ENCODE measurements around the gene CDHR2. TPM values are rescaled to one million over a fixed set of nuclear protein-coding genes. Genes with fewer than 3 reads are reported as not detected.

Gene CDHR2
- total RNA-seq, 4 donors from 2014 or later, result 0.10 to 0.23 TPM; not detected in 2

DNA sequence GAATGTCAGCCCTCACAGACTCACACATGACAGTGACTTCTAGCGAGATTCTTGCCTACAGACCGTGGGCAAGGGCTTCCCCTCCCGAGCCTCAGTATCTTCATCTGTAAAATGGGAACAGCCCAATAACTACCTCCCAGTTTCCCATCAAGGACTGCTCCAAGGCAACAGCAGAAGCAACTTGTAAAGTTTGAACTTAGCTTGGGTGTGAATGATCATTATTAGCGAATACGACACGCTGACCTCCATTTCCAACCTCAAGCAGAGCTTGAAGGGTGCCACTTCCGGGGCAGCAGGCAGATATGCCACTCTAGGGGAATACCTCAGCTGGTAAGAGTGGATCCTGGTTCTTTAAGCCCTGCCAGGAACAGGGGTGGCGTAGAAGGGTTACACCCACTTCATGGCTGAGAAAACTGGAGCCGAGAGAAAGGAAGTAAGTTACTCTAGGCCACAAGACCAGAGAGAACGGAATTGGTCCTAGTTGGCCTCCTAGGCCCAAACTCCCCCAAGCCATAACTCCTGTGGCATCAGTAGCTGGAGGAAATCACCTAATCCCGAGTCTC lies 14.0 kb upstream of the CDHR2 start:
- WGBS, result 31% methylated on average over 11 of the region's 11 CpGs
- no peak for DNase-seq (ENCODE audit: low spot score in 2 of 2)
- H3K4me1 ChIP-seq, result peaks cover 68% of the 10 kb centered on the region
- H3K4me3 ChIP-seq, result peak overlapping the region; percentile 76
- peaks cover 21% of the 10 kb centered on the region for H3K36me3 ChIP-seq
- H3K27me3 ChIP-seq, result no peaks in the 10 kb centered on the region
- H3K9me3 ChIP-seq, result no peaks in the 10 kb centered on the region
- peak overlapping the region; percentile 95 for H3K27ac ChIP-seq
- TF ChIP-seq POLR2A (IDR thresholded peaks at IDR 0.05) (no peak), EP300 (IDR thresholded peaks at IDR 0.05) (no peak), POLR2AphosphoS5 (IDR thresholded peaks at IDR 0.05) (no peak)
- TF ChIP-seq, protein P1, sequence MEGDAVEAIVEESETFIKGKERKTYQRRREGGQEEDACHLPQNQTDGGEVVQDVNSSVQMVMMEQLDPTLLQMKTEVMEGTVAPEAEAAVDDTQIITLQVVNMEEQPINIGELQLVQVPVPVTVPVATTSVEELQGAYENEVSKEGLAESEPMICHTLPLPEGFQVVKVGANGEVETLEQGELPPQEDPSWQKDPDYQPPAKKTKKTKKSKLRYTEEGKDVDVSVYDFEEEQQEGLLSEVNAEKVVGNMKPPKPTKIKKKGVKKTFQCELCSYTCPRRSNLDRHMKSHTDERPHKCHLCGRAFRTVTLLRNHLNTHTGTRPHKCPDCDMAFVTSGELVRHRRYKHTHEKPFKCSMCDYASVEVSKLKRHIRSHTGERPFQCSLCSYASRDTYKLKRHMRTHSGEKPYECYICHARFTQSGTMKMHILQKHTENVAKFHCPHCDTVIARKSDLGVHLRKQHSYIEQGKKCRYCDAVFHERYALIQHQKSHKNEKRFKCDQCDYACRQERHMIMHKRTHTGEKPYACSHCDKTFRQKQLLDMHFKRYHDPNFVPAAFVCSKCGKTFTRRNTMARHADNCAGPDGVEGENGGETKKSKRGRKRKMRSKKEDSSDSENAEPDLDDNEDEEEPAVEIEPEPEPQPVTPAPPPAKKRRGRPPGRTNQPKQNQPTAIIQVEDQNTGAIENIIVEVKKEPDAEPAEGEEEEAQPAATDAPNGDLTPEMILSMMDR (IDR thresholded peaks at IDR 0.05), result no peak

DNA sequence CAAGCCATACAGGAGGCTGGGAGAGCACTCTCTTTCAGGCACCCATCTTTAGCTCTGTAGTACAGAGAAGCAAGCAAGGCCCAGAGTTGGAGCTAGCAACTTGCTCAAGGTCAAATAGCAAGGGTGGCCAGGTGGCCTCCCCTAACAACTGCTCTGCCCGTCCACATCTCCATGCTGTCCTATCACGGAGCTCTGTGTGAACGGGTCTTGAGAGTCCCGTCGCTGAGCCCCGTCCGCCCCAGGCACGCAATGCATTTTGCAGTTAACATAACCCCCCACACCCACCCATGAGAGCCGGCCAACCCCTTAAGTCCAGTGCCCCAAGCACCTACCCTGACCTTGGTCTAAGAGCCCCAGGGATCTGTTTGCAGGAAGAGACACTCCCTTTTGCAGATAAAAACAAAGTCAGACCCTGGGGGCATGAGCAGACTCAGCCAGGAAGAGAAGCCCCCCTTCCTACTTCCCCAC lies 13.4 kb upstream of the CDHR2 start:
- no peak for DNase-seq (ENCODE audit: low spot score in 2 of 2)

DNA sequence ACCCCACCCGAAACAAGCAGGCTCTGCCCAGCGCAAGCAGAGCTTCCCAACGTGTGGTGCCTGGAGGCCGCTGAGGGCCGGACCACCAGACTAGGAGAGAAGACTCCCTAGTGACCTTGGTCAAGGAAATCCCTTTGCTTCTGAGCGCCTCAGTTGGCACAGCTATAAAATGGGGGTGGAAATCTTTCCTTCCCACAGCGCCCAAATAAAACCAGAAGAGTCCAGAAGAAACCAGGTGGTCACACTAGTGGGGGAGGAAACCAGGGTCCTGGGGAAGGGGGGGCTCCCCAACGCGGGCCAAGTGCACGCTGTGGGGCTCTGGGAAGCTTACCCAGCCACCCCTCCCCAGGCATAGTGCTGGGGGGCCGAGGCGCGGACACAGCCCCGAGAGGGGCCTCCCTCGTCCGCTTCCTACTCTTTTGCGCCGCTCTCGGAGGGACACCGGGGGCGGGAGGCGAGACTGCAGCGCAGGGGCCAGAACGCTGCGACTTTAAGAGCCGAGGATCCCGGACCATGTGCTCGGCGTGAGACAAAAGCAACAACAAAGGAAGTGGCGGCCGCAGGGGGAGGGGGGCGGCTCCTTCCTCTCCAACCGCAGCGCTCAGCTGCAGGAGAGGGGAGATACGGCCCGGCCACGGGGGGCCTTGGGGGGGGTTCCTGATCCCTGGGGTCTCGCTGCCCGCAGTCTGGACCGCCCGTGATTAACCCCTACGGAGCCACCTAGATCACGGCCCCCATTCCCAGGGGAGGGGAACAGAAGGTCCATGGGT lies 12.8 kb upstream of the CDHR2 start:
- H3K27ac ChIP-seq, result peak overlapping the region; percentile 95
- DNase-seq (ENCODE audit: low spot score in 2 of 2), result peak; percentile 93 to 94
- peak overlapping the region; percentile 76 for H3K4me3 ChIP-seq
- WGBS, result 2% methylated on average over 11 of the region's 43 CpGs
- no peak for TF ChIP-seq POLR2A (IDR thresholded peaks at IDR 0.05)
- TF ChIP-seq POLR2AphosphoS5 (IDR thresholded peaks at IDR 0.05), result peak in 1 of 3 donors; percentile 37
- TF ChIP-seq, protein P1 (IDR thresholded peaks at IDR 0.05), result no peak
- TF ChIP-seq EP300 (IDR thresholded peaks at IDR 0.05), result no peak
- peaks cover 9% of the 10 kb centered on the region for H3K36me3 ChIP-seq
- no peaks in the 10 kb centered on the region for H3K27me3 ChIP-seq
- H3K9me3 ChIP-seq, result no peaks in the 10 kb centered on the region
- H3K4me1 ChIP-seq, result peaks cover 71% of the 10 kb centered on the region

More for the DNA sequence above, 13.4 kb upstream of the CDHR2 start:
- no peaks in the 10 kb centered on the region for H3K9me3 ChIP-seq
- H3K4me1 ChIP-seq, result peaks cover 70% of the 10 kb centered on the region
- H3K27me3 ChIP-seq, result no peaks in the 10 kb centered on the region
- TF ChIP-seq, protein P1 (IDR thresholded peaks at IDR 0.05), result no peak
- no peak for TF ChIP-seq EP300 (IDR thresholded peaks at IDR 0.05)
- TF ChIP-seq POLR2A (IDR thresholded peaks at IDR 0.05), result no peak
- TF ChIP-seq POLR2AphosphoS5 (IDR thresholded peaks at IDR 0.05), result no peak
- H3K4me3 ChIP-seq, result peak overlapping the region; percentile 76
- H3K27ac ChIP-seq, result peak overlapping the region; percentile 95
- H3K36me3 ChIP-seq, result peaks cover 15% of the 10 kb centered on the region
- no CpG with 5 or more reads among the region's 9 CpGs for WGBS

DNA sequence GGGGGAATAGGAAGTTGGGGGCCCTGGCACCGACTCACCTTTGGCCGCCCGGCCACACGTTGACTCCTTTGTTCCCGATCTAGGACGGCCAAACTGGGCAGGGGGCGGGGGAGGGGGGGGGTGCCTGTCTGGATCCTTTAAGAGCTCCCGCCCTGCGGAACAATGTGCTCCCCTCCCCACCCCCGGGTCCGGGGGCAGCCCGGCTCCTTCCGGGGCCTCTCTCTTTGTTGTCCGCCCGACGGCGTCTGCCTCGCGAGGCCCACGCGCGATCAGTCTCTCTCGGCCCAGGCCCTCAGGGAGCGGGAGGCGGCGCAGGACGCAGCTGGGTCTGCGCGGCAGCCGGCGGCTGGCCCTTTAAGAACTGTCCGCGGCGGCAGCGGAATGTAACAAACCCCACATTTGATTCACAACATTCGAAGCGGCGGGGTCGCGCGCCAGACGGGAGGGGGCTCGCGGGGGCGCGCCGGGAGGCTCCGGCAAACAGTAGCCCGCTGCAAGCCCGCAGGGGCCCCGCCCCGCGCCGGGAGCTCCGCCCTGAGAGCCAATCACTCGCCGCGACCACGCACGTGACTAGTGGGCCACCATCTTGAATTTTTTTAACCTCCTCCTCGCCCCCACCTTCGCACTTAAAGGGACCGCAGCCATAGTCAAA lies 12.1 kb upstream of the CDHR2 start, which contains the start of gene RNF44:
RNF44 (minus strand) TSS at position 501 of the 652 bp plus-strand sequence. CDS start 4,930 bp downstream, outside the sequence.
- Histone ChIP-seq H3K27ac (peak within 1 kb of the TSS; percentile 95), H3K27me3 (no peaks in the 10 kb centered on the region), H3K4me3 (peak within 1 kb of the TSS; percentile 76), H3K9me3 (no peaks in the 10 kb centered on the region), H3K4me1 (peaks cover 71% of the 10 kb centered on the region), H3K36me3 (peaks cover 2% of the 10 kb centered on the region)
- 0% methylated on average over 10 of the region's 63 CpGs for WGBS
- DNase-seq (ENCODE audit: low spot score in 2 of 2), result peak; percentile 99
- TF ChIP-seq EP300 (IDR thresholded peaks at IDR 0.05) (no peak), POLR2AphosphoS5 (IDR thresholded peaks at IDR 0.05) (peak in 1 of 3 donors; percentile 4), POLR2A (IDR thresholded peaks at IDR 0.05) (no peak)
- TF ChIP-seq, protein P1 (IDR thresholded peaks at IDR 0.05), result no peak

Measured in suprapubic skin (tissue), 4 donors.